Measurements from ENCODE around the gene IRX3. TPM values are rescaled to one million over a fixed set of nuclear protein-coding genes. Genes with fewer than 3 reads are reported as not detected.

The IRX3 gene
- total RNA-seq, 1 experiment from 2014 or later, result 2.4 TPM

- Histone ChIP-seq H3K4ac (ENCODE audit: low read depth, low read length) (no peak overlapping the region), H3K4me2 (ENCODE audit: insufficient read depth, insufficient read length, low read length) (peak overlapping the region; percentile 48), H3K4me1 (ENCODE audit: insufficient read depth, low read length) (no peaks in the 10 kb centered on the region), H2BK15ac (ENCODE audit: low read depth, low read length) (no peak overlapping the region), H3K27me3 (ENCODE audit: insufficient read depth, low read length) (peaks cover 53% of the 10 kb centered on the region), H3K18ac (ENCODE audit: insufficient read length, low read depth, low read length) (no peak overlapping the region), H3K27ac (ENCODE audit: insufficient read length, low read depth, low read length) (no peak overlapping the region), H4K8ac (replicated peaks; ENCODE audit: insufficient read length, low read depth, low read length) (no peak overlapping the region), H3K56ac (ENCODE audit: insufficient read length, low read depth, low read length) (no peak overlapping the region), H2AK5ac (ENCODE audit: insufficient read length, low read length) (no peak overlapping the region), H4K20me1 (ENCODE audit: control insufficient read depth, insufficient read depth, insufficient read length) (no peaks in the 10 kb centered on the region), H2BK120ac (ENCODE audit: low read depth, low read length, poor library complexity, severe bottlenecking) (no peak overlapping the region), H4K5ac (ENCODE audit: insufficient read length, low read depth, low read length) (no peak overlapping the region), H3K9me3 (ENCODE audit: control insufficient read depth, low read depth, low read length) (no peaks in the 10 kb centered on the region), H2BK5ac (ENCODE audit: insufficient read length, low read length) (no peak overlapping the region), H4K91ac (ENCODE audit: insufficient read length, low read depth, low read length) (no peak overlapping the region), H2BK12ac (ENCODE audit: insufficient read length, low read depth, low read length) (no peak overlapping the region), H3K14ac (ENCODE audit: insufficient read depth, low read length) (no peak overlapping the region), H3K23ac (ENCODE audit: insufficient read length, low read depth, low read length) (no peak overlapping the region), H3K23me2 (ENCODE audit: insufficient read length, low read depth, low read length, poor library complexity, severe bottlenecking) (peaks cover 12% of the 10 kb centered on the region), H3K79me1 (ENCODE audit: insufficient read depth, low read depth, low read length, poor library complexity, severe bottlenecking) (no peaks in the 10 kb centered on the region), H3K9ac (ENCODE audit: extremely low read depth, insufficient read length, low read length) (no peak overlapping the region), H2BK20ac (ENCODE audit: low read depth, low read length, poor library complexity, severe bottlenecking) (no peak overlapping the region), H2AFZ (ENCODE audit: low read length) (no peak overlapping the region), H3K79me2 (ENCODE audit: insufficient read depth, low read length) (no peaks in the 10 kb centered on the region), H3T11ph (ENCODE audit: low read length) (no peak overlapping the region)
- Mint-ChIP-seq H3K36me3 (ENCODE audit: insufficient read depth in 1 of 3, low read depth in 3 of 3) (no peaks in the 10 kb centered on the region; a peak in 1 of 7 replicates), H3K27me3 (ENCODE audit: low read depth) (peaks cover 83% of the 10 kb centered on the region), H3K4me1 (peaks cover 20 to 40% of the 10 kb centered on the region in 2 experiments), H3K9me3 (no peaks in the 10 kb centered on the region; a peak in 1 of 5 replicates), H3K27ac (no peak overlapping the region), H3K4me3 (peak overlapping the region; percentile 59 to 81)
- no peak for DNase-seq
- WGBS (ENCODE audit: extremely low coverage, insufficient read length, low lambda C conversion rate), result no CpG with 5 or more reads among the region's 53 CpGs
- no peak for TF ChIP-seq CTCF (conservative IDR thresholded peaks at IDR 0.05)
Measured at GRCh38 chr16:54281535-54282201, 4.9 kb downstream of the IRX3 start.
